ENCODE data around the gene GCNT1.
"Not testable (repeated sequence)": the region's sequence is repeated elsewhere in the genome, so short reads cannot be mapped to it uniquely, and the experiment has no call there.

The GCNT1 gene

GRCh38 chr9:76493496-76493895 is 34.5 kb downstream of the GCNT1 start:
- DNase-seq, result not testable (repeated sequence)

- no peak for DNase-seq
Measured at GRCh38 chr9:76500061-76500460, 41.1 kb downstream of the GCNT1 start.

GRCh38 chr9:76502746-76503145 is 43.8 kb downstream of the GCNT1 start:
- DNase-seq, result no peak

- no peak for DNase-seq
Measured at GRCh38 chr9:76510041-76510440, 51.1 kb downstream of the GCNT1 start.

GRCh38 chr9:76510446-76510845 is 51.5 kb downstream of the GCNT1 start:
- DNase-seq, result no peak

GRCh38 chr9:76512826-76513225 is 53.8 kb downstream of the GCNT1 start:
- no peak for DNase-seq

- no peak for DNase-seq
Measured at GRCh38 chr9:76516350-76516749, 57.4 kb downstream of the GCNT1 start.

- no peak for DNase-seq
Measured at GRCh38 chr9:76516871-76517270, 57.9 kb downstream of the GCNT1 start.

- DNase-seq, result no peak
Measured at GRCh38 chr9:76519075-76519835, 60.3 kb downstream of the GCNT1 start.

- no peak for DNase-seq
Measured at GRCh38 chr9:76521244-76521681, 62.3 kb downstream of the GCNT1 start.

GRCh38 chr9:76521906-76522305 is 62.9 kb downstream of the GCNT1 start:
- no peak for DNase-seq

- not testable (repeated sequence) for DNase-seq
Measured at GRCh38 chr9:76523617-76524200, 64.7 kb downstream of the GCNT1 start.

- DNase-seq, result no peak
Measured at GRCh38 chr9:76525196-76525595, 66.2 kb downstream of the GCNT1 start.

- no peak for DNase-seq
Measured at GRCh38 chr9:76526026-76526425, 67.0 kb downstream of the GCNT1 start.

GRCh38 chr9:76528056-76528455 is 69.1 kb downstream of the GCNT1 start:
- DNase-seq, result no peak

- no peak for DNase-seq
Measured at GRCh38 chr9:76528642-76529190, 69.7 kb downstream of the GCNT1 start.

- peak; percentile 54 for DNase-seq
Measured at GRCh38 chr9:76529653-76530052, 70.7 kb downstream of the GCNT1 start.

- DNase-seq, result peak; percentile 66
Measured at GRCh38 chr9:76530458-76531110, 71.6 kb downstream of the GCNT1 start.

- no peak for DNase-seq
Measured at GRCh38 chr9:76531231-76531780, 72.3 kb downstream of the GCNT1 start.

- DNase-seq, result not testable (repeated sequence)
Measured at GRCh38 chr9:76532877-76533276, 73.9 kb downstream of the GCNT1 start.

- DNase-seq, result no peak
Measured at GRCh38 chr9:76534026-76534425, 75.0 kb downstream of the GCNT1 start.

GRCh38 chr9:76537150-76537646 is 78.2 kb downstream of the GCNT1 start:
- no peak for DNase-seq

GRCh38 chr9:76539180-76539579 is 80.2 kb downstream of the GCNT1 start:
- no peak for DNase-seq

Measured in inflammatory macrophage treated with lipopolysaccharide for 4 hours (primary cell).